PC-3 (cell line): ENCODE data around the gene SIN3B. TPM values are rescaled to one million over a fixed set of nuclear protein-coding genes. Genes with fewer than 3 reads are reported as not detected.

Experiments used
- ATAC-seq: fragments of 200-7000 bp; cut with Tn5 transposase; 2 replicates; pipeline ENCODE4 v1.9.1; 2020; ENCODE audit warnings: mild to moderate bottlenecking, moderate library complexity
- BruUV-seq: library from RNA; stranded (reverse); fragments of 400-500 nt; replicated peaks from 2 replicates; lab custom pipeline; 2021; lab: Mats Ljungman, UMichigan
- CTCF ChIA-PET: fragments of 300-600 bp; sonication (Branson Sonifier 250); formaldehyde crosslinking; loops from one replicate; lab custom pipeline; 2022; ENCODE audit warnings: antibody characterized with exemption; lab: Charles Lee
- POLR2A ChIA-PET: fragments of 300-600 bp; sonication (Branson Sonifier 250); formaldehyde crosslinking; loops from one replicate; lab custom pipeline; 2022; ENCODE audit warnings: antibody characterized with exemption; ENCODE audit not compliant: unreplicated experiment; lab: Charles Lee
- DNase-seq: peaks from one replicate; pipeline ENCODE4 v3.0.0-alpha.2; 2015
- H2AFZ ChIP-seq: fragments of 300-600 bp; sonication (generic); 2 replicates; pipeline ENCODE4 v1.6.0; 2016; ENCODE audit warnings: antibody characterized with exemption, low read length
- H3F3A ChIP-seq: fragments of 300-600 bp; sonication (generic); one replicate; pipeline ENCODE4 v1.6.0; 2017; ENCODE audit warnings: antibody characterized with exemption, low read length, control low read depth, mild to moderate bottlenecking; ENCODE audit not compliant: unreplicated experiment
- H3K27ac ChIP-seq: fragments of 300-600 bp; sonication (generic); 2 replicates; pipeline ENCODE4 v1.5.1; 2016; ENCODE audit warnings: mild to moderate bottlenecking, low read length
- H3K27me3 ChIP-seq: fragments of 300-600 bp; sonication (generic); 2 replicates; pipeline ENCODE4 v1.6.1; 2016; ENCODE audit warnings: low read length, mixed read lengths
- H3K36me3 ChIP-seq: fragments of 300-600 bp; sonication (generic); 2 replicates; pipeline ENCODE4 v1.6.1; 2016; ENCODE audit warnings: low read depth, mixed run types, low read length, mixed read lengths
- H3K4me1 ChIP-seq: fragments of 300-600 bp; sonication (generic); 2 replicates; pipeline ENCODE4 v1.5.1; 2016; ENCODE audit warnings: low read length; ENCODE audit not compliant: insufficient read depth
- H3K4me2 ChIP-seq: fragments of 300-600 bp; sonication (generic); 2 replicates; pipeline ENCODE4 v1.6.0; 2016; ENCODE audit warnings: low read length
- H3K4me3 ChIP-seq: fragments of 300-600 bp; sonication (generic); 2 replicates; pipeline ENCODE4 v1.5.1; 2016; ENCODE audit warnings: mild to moderate bottlenecking, low read length, mixed read lengths
- H3K79me2 ChIP-seq: fragments of 300-600 bp; sonication (generic); 2 replicates; pipeline ENCODE4 v1.6.1; 2017; ENCODE audit warnings: low read length, mixed read lengths
- H3K9ac ChIP-seq: fragments of 300-600 bp; sonication (generic); 2 replicates; pipeline ENCODE4 v1.6.0; 2016; ENCODE audit warnings: mild to moderate bottlenecking, low read length
- H3K9me2 ChIP-seq: fragments of 300-600 bp; sonication (generic); replicated peaks from 2 replicates; pipeline ENCODE4 v1.6.1; 2016; ENCODE audit warnings: mixed run types, low read length, mixed read lengths
- H3K9me3 ChIP-seq: fragments of 300-600 bp; sonication (generic); 2 replicates; pipeline ENCODE4 v1.6.1; 2016; ENCODE audit warnings: low read length, mixed read lengths
- H4K20me1 ChIP-seq: fragments of 300-600 bp; sonication (generic); 2 replicates; pipeline ENCODE4 v1.6.1; 2016; ENCODE audit warnings: low read length, mixed read lengths
- CTCF ChIP-seq: fragments of 300-600 bp; sonication (generic); conservative IDR thresholded peaks from 2 replicates; pipeline ENCODE4 v1.5.1; 2017; ENCODE audit warnings: antibody characterized with exemption, low read depth, mild to moderate bottlenecking, low read length
- EZH2 ChIP-seq: fragments of 300-600 bp; sonication (generic); IDR thresholded peaks from one replicate; pipeline ENCODE4 v1.6.1; 2017; ENCODE audit warnings: antibody characterized with exemption, mild to moderate bottlenecking, low read length; ENCODE audit not compliant: unreplicated experiment
- EZH2phosphoT487 ChIP-seq: fragments of 300-600 bp; sonication (generic); IDR thresholded peaks from 2 replicates; pipeline ENCODE4 v1.6.1; 2018; ENCODE audit warnings: mild to moderate bottlenecking, antibody characterized with exemption, low read length, borderline replicate concordance
- intact Hi-C: fragments of 100-400 bp; cut with micrococcal nuclease; formaldehyde crosslinking; loops from 2 replicates; pipeline ENCODE4 v1.9.0; 2023
- total RNA-seq: library from RNA; depleted of rRNA; stranded (reverse); fragments of >200 nt; gene quantifications from 2 replicates; pipeline ENCODE4 v1.2.3, GENCODE V29; 2014

The SIN3B gene
- total RNA-seq, 1 experiment from 2014 or later: 46.4 TPM

GRCh38 chr19:16837035-16837362 is 7.8 kb downstream of the SIN3B start:
- ChIA-PET CTCF (no interaction called here), POLR2A (no interaction called here)
- no peak for ATAC-seq
- Histone ChIP-seq H2AFZ (no peak overlapping the region), H3K4me3 (no peak overlapping the region), H4K20me1 (no peaks in the 10 kb centered on the region), H3K36me3 (peaks cover 64% of the 10 kb centered on the region), H3K27ac (no peak overlapping the region), H3K9me3 (no peaks in the 10 kb centered on the region), H3K9ac (no peak overlapping the region), H3F3A (peaks cover 6% of the 10 kb centered on the region), H3K9me2 (no peaks in the 10 kb centered on the region), H3K27me3 (no peaks in the 10 kb centered on the region), H3K4me1 (peaks cover 12% of the 10 kb centered on the region), H3K79me2 (peaks cover 30% of the 10 kb centered on the region), H3K4me2 (no peak overlapping the region)
- TF ChIP-seq EZH2 (no peak), CTCF (no peak), EZH2phosphoT487 (no peak)
- intact Hi-C loops: loop anchor here (10.0 kb wide), 1 partner anchor 58 kb away; no protein-coding TSS in a partner anchor
- DNase-seq: no peak
- no TSS peak for BruUV-seq

- no peak for TF ChIP-seq CTCF
- no peak for TF ChIP-seq EZH2
- TF ChIP-seq EZH2phosphoT487: no peak
- no peak for DNase-seq
- H3F3A ChIP-seq: no peaks in the 10 kb centered on the region
- POLR2A ChIA-PET: no interaction called here
- H3K9me2 ChIP-seq: no peaks in the 10 kb centered on the region
- ATAC-seq: no peak
- CTCF ChIA-PET: no interaction called here
- intact Hi-C loops: no loop called here
- H3K27ac ChIP-seq: no peak overlapping the region
- no peaks in the 10 kb centered on the region for H4K20me1 ChIP-seq
- H3K27me3 ChIP-seq: no peaks in the 10 kb centered on the region
- peaks cover 47% of the 10 kb centered on the region; the same call in 1 of the 2 replicates for H3K36me3 ChIP-seq
- H3K4me1 ChIP-seq: no peaks in the 10 kb centered on the region
- H3K4me3 ChIP-seq: no peak overlapping the region
- no peaks in the 10 kb centered on the region for H3K9me3 ChIP-seq
- no peak overlapping the region for H2AFZ ChIP-seq
- no peak overlapping the region for H3K9ac ChIP-seq
- no peak overlapping the region for H3K4me2 ChIP-seq
- no TSS peak for BruUV-seq
- peaks cover 21% of the 10 kb centered on the region for H3K79me2 ChIP-seq
These were observed 12.3 kb downstream of the SIN3B start for GRCh38 chr19:16841391-16841926.

- intact Hi-C loops: no loop called here
- H3K9ac ChIP-seq: no peak overlapping the region
- H4K20me1 ChIP-seq: no peaks in the 10 kb centered on the region
- peaks cover 45% of the 10 kb centered on the region for H3K36me3 ChIP-seq
- no peak overlapping the region for H2AFZ ChIP-seq
- peaks cover 36% of the 10 kb centered on the region for H3K4me1 ChIP-seq
- H3K27ac ChIP-seq: no peak overlapping the region
- no peak overlapping the region for H3K4me2 ChIP-seq
- CTCF ChIA-PET: no interaction called here
- no TSS peak for BruUV-seq
- POLR2A ChIA-PET: no interaction called here
- H3K27me3 ChIP-seq: no peaks in the 10 kb centered on the region
- no peak for ATAC-seq
- H3K79me2 ChIP-seq: peaks cover 6% of the 10 kb centered on the region
- no peak for TF ChIP-seq EZH2phosphoT487
- no peak for TF ChIP-seq EZH2
- TF ChIP-seq CTCF: no peak
- no peaks in the 10 kb centered on the region for H3K9me2 ChIP-seq
- H3K4me3 ChIP-seq: no peak overlapping the region
- H3F3A ChIP-seq: peaks cover 10% of the 10 kb centered on the region
- DNase-seq: no peak
- no peaks in the 10 kb centered on the region for H3K9me3 ChIP-seq
These were observed 17.7 kb downstream of the SIN3B start for GRCh38 chr19:16846901-16847300.
